SK-N-SH (cell line): ENCODE data around the gene FOXP2. TPM values are rescaled to one million over a fixed set of nuclear protein-coding genes. Genes with fewer than 3 reads are reported as not detected.

Experiments used
- CTCF ChIA-PET: fragments of 300-600, 350-600 bp; formaldehyde crosslinking; extraction: SDS; loops from one replicate; lab custom pipeline; 2021; lab: Yijun Ruan, JAX
- POLR2A ChIA-PET: fragments of 350-600 bp; sonication (Branson Sonifier 250); formaldehyde crosslinking; extraction: SDS; loops from one replicate; lab custom pipeline; 2020; ENCODE audit warnings: antibody characterized with exemption, inconsistent platforms; lab: Yijun Ruan, JAX
- DNase-seq: peaks from one replicate; pipeline ENCODE4 v3.0.0; 2012
- H2AFZ ChIP-seq: fragments of 200-600 bp; sonication (generic); 2 replicates; pipeline ENCODE4 v1.8.1; 2016; ENCODE audit warnings: antibody characterized with exemption, mild to moderate bottlenecking, low read depth
- H3F3A ChIP-seq: fragments of 200-600 bp; sonication (generic); replicated peaks from 2 replicates; pipeline ENCODE3; 2016; ENCODE audit warnings: antibody characterized with exemption, mild to moderate bottlenecking; ENCODE audit not compliant: insufficient read depth
- H3K27ac ChIP-seq, 2 experiments: fragments of 200-500 bp in 1 of 2; fragments of 200-600 bp in 1 of 2; sonication (Bioruptor generic) in 1 of 2; sonication (generic), shearing (Covaris generic) in 1 of 2; 2 replicates each; pipeline versions ENCODE4 v1.5.1 to v1.6.1; 2014 to 2016; ENCODE audit warnings: low read depth in 2 of 2, inconsistent platforms in 1 of 2, low read length in 1 of 2, mild to moderate bottlenecking in 1 of 2, mixed read lengths in 1 of 2
- H3K27me3 ChIP-seq: fragments of 200-600 bp; sonication (generic), shearing (Covaris generic); 2 replicates; pipeline ENCODE4 v1.6.1; 2016; ENCODE audit warnings: mixed run types; ENCODE audit not compliant: insufficient read depth
- H3K36me3 ChIP-seq, 2 experiments: fragments of 200-500 bp in 1 of 2; fragments of 200-600 bp in 1 of 2; sonication (Bioruptor generic) in 1 of 2; sonication (generic) in 1 of 2; replicated peaks in 1 of 2; 2 replicates each; pipeline versions ENCODE3 to v1.5.1; 2014 to 2016; ENCODE audit warnings: low read length in 1 of 2, mild to moderate bottlenecking in 1 of 2; ENCODE audit not compliant: insufficient read depth in 2 of 2, control insufficient read depth in 1 of 2
- H3K4me1 ChIP-seq, 2 experiments: fragments of 200-500 bp in 1 of 2; fragments of 200-600 bp in 1 of 2; sonication (Bioruptor generic) in 1 of 2; sonication (generic), shearing (Covaris generic) in 1 of 2; 2 replicates each; pipeline versions ENCODE4 v1.5.1 to v1.6.1; 2014 to 2016; ENCODE audit warnings: low read depth in 1 of 2, low read length in 1 of 2, mixed run types in 1 of 2; ENCODE audit not compliant: insufficient read depth in 2 of 2, control insufficient read depth in 1 of 2
- H3K4me2 ChIP-seq: fragments of 200-600 bp; sonication (generic), shearing (Covaris generic); 2 replicates; pipeline ENCODE4 v1.6.1; 2017; ENCODE audit warnings: mixed run types
- H3K4me3 ChIP-seq, 2 experiments: fragments of 200-500 bp in 1 of 2; fragments of 200-600 bp in 1 of 2; sonication (Bioruptor generic) in 1 of 2; sonication (generic), shearing (Covaris generic) in 1 of 2; 2 replicates each; pipeline versions ENCODE4 v1.5.1 to v1.8.1; 2014 to 2016; ENCODE audit warnings: low read depth in 2 of 2, inconsistent platforms in 1 of 2, low read length in 1 of 2, mild to moderate bottlenecking in 1 of 2, mixed read lengths in 1 of 2, moderate library complexity in 1 of 2
- H3K79me2 ChIP-seq: fragments of 200-600 bp; sonication (generic); 2 replicates; pipeline ENCODE4 v1.8.1; 2017; ENCODE audit warnings: mild to moderate bottlenecking; ENCODE audit not compliant: insufficient read depth
- H3K9ac ChIP-seq: fragments of 200-600 bp; sonication (generic); 2 replicates; pipeline ENCODE4 v1.6.1; 2017; ENCODE audit warnings: mixed run types
- H3K9me2 ChIP-seq: fragments of 200-600 bp; sonication (generic); 2 replicates; pipeline ENCODE4 v1.6.1; 2017; ENCODE audit warnings: mixed run types
- H3K9me3 ChIP-seq: fragments of 200-600 bp; sonication (generic); 2 replicates; pipeline ENCODE4 v1.6.1; 2017; ENCODE audit warnings: mixed run types, mild to moderate bottlenecking, moderate library complexity
- H4K20me1 ChIP-seq: fragments of 200-600 bp; sonication (generic); 2 replicates; pipeline ENCODE4 v1.6.1; 2017; ENCODE audit warnings: mild to moderate bottlenecking, mixed run types; ENCODE audit not compliant: insufficient read depth
- CHD2 ChIP-seq: fragments of 150-350 bp; IDR thresholded peaks from 2 replicates; pipeline ENCODE4 v1.6.1; 2018; ENCODE audit warnings: low read length; ENCODE audit not compliant: partially characterized antibody
- CTCF ChIP-seq: fragments of 200-600 bp; sonication (generic); IDR thresholded peaks from 2 replicates; pipeline ENCODE4 v1.6.1; 2017; ENCODE audit warnings: antibody characterized with exemption, mild to moderate bottlenecking, moderate library complexity
- ELF1 ChIP-seq: IDR thresholded peaks from 2 replicates; pipeline ENCODE4 v1.4.0; 2012
- EP300 ChIP-seq, 2 experiments: IDR thresholded peaks; 2 replicates each; pipeline versions ENCODE4 v1.4.0 to v1.6.1; 2012; ENCODE audit warnings: borderline replicate concordance in 1 of 2, low read depth in 1 of 2, low read length in 1 of 2
- FOXJ3 ChIP-seq: sonication (generic); formaldehyde crosslinking; IDR thresholded peaks from 2 replicates; pipeline ENCODE4 v1.5.1; 2020; ENCODE audit warnings: mild to moderate bottlenecking, missing genetic modification reagents
- FOXM1 ChIP-seq: IDR thresholded peaks from 2 replicates; pipeline ENCODE4 v1.4.0; 2012; ENCODE audit warnings: low read depth, mild to moderate bottlenecking
- GATA2 ChIP-seq: sonication (generic); formaldehyde crosslinking; IDR thresholded peaks from 2 replicates; pipeline ENCODE4 v1.5.0; 2020; ENCODE audit warnings: mild to moderate bottlenecking, missing genetic modification reagents
- JUND ChIP-seq: IDR thresholded peaks from 2 replicates; pipeline ENCODE4 v1.4.0; 2012
- MAX ChIP-seq: IDR thresholded peaks from 2 replicates; pipeline ENCODE4 v1.4.0; 2012; ENCODE audit warnings: low read depth
- NFIC ChIP-seq: IDR thresholded peaks from 2 replicates; pipeline ENCODE4 v1.4.0; 2012; ENCODE audit warnings: borderline replicate concordance
- POLR2AphosphoS5 ChIP-seq: IDR thresholded peaks from 2 replicates; pipeline ENCODE4 v1.6.1; 2012; ENCODE audit warnings: low read depth, low read length
- RAD21 ChIP-seq: IDR thresholded peaks from 2 replicates; pipeline ENCODE4 v1.6.1; 2012; ENCODE audit warnings: mild to moderate bottlenecking, low read length
- SMC3 ChIP-seq: IDR thresholded peaks from 2 replicates; pipeline ENCODE4 v1.6.1; 2012; ENCODE audit warnings: low read depth, low read length, improper control_type of control experiment
- TAF1 ChIP-seq: IDR thresholded peaks from 2 replicates; pipeline ENCODE4 v1.6.1; 2012; ENCODE audit warnings: low read depth, mild to moderate bottlenecking, low read length, moderate library complexity, borderline replicate concordance
- TCF12 ChIP-seq: IDR thresholded peaks from 2 replicates; pipeline ENCODE4 v1.4.0; 2012
- USF2 ChIP-seq: fragments of 150-350 bp; IDR thresholded peaks from 2 replicates; pipeline ENCODE4 v1.6.1; 2017; ENCODE audit warnings: antibody characterized with exemption, low read length, low read depth, borderline replicate concordance
- polyA plus RNA-seq, 3 experiments: library from polyadenylated mRNA; depleted of rRNA; stranded (reverse); fragments of >200 nt; gene quantifications; 2 replicates each; pipeline ENCODE4 v1.2.3, GENCODE V29; 2012
- TF ChIP-seq, protein P1 (sequence below): IDR thresholded peaks from 2 replicates; pipeline ENCODE4 v1.6.1; 2012; ENCODE audit warnings: mild to moderate bottlenecking, low read depth, low read length, moderate library complexity
- TF ChIP-seq, protein P2 (sequence below): IDR thresholded peaks from 2 replicates; pipeline ENCODE4; 2012
- TF ChIP-seq, protein P3 (sequence below): IDR thresholded peaks from 2 replicates; pipeline ENCODE4 v1.4.0; 2012; ENCODE audit warnings: low read depth, borderline replicate concordance

The FOXP2 gene
- polyA plus RNA-seq, 1 of the 3 experiments (the other 2 are of a cell fraction) = not detected

- POLR2A ChIA-PET = no interaction called here
- Histone ChIP-seq H4K20me1 (no peaks in the 10 kb centered on the region), H3K9me3 (no peaks in the 10 kb centered on the region), H3K79me2 (no peaks in the 10 kb centered on the region), H3K27ac (no peak overlapping the region), H3K4me1 (no peaks in the 10 kb centered on the region), H3K9me2 (no peaks in the 10 kb centered on the region)
- DNase-seq = no peak
- no peak for TF ChIP-seq EP300 (IDR thresholded peaks at IDR 0.05; ENCODE audit: borderline replicate concordance in 1 of 2, low read depth in 1 of 2, low read length in 1 of 2)
- no peak for TF ChIP-seq GATA2 (CRISPR knock-in tag)
- TF ChIP-seq, protein P1, sequence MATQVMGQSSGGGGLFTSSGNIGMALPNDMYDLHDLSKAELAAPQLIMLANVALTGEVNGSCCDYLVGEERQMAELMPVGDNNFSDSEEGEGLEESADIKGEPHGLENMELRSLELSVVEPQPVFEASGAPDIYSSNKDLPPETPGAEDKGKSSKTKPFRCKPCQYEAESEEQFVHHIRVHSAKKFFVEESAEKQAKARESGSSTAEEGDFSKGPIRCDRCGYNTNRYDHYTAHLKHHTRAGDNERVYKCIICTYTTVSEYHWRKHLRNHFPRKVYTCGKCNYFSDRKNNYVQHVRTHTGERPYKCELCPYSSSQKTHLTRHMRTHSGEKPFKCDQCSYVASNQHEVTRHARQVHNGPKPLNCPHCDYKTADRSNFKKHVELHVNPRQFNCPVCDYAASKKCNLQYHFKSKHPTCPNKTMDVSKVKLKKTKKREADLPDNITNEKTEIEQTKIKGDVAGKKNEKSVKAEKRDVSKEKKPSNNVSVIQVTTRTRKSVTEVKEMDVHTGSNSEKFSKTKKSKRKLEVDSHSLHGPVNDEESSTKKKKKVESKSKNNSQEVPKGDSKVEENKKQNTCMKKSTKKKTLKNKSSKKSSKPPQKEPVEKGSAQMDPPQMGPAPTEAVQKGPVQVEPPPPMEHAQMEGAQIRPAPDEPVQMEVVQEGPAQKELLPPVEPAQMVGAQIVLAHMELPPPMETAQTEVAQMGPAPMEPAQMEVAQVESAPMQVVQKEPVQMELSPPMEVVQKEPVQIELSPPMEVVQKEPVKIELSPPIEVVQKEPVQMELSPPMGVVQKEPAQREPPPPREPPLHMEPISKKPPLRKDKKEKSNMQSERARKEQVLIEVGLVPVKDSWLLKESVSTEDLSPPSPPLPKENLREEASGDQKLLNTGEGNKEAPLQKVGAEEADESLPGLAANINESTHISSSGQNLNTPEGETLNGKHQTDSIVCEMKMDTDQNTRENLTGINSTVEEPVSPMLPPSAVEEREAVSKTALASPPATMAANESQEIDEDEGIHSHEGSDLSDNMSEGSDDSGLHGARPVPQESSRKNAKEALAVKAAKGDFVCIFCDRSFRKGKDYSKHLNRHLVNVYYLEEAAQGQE = no peak
- TF ChIP-seq TCF12 = no peak
- no peak for TF ChIP-seq JUND
- no peak for TF ChIP-seq CHD2
- TF ChIP-seq, protein P2, sequence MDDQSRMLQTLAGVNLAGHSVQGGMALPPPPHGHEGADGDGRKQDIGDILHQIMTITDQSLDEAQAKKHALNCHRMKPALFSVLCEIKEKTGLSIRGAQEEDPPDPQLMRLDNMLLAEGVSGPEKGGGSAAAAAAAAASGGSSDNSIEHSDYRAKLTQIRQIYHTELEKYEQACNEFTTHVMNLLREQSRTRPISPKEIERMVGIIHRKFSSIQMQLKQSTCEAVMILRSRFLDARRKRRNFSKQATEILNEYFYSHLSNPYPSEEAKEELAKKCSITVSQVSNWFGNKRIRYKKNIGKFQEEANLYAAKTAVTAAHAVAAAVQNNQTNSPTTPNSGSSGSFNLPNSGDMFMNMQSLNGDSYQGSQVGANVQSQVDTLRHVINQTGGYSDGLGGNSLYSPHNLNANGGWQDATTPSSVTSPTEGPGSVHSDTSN = no peak
- no peak for TF ChIP-seq ELF1
- no peak for TF ChIP-seq RAD21
- no peak for TF ChIP-seq POLR2AphosphoS5
- TF ChIP-seq FOXM1 = no peak
- no peak for TF ChIP-seq NFIC
- TF ChIP-seq SMC3 = no peak
- TF ChIP-seq FOXJ3 (CRISPR knock-in tag) = no peak
- TF ChIP-seq MAX = no peak
- no peak for TF ChIP-seq TAF1
- TF ChIP-seq, protein P3, sequence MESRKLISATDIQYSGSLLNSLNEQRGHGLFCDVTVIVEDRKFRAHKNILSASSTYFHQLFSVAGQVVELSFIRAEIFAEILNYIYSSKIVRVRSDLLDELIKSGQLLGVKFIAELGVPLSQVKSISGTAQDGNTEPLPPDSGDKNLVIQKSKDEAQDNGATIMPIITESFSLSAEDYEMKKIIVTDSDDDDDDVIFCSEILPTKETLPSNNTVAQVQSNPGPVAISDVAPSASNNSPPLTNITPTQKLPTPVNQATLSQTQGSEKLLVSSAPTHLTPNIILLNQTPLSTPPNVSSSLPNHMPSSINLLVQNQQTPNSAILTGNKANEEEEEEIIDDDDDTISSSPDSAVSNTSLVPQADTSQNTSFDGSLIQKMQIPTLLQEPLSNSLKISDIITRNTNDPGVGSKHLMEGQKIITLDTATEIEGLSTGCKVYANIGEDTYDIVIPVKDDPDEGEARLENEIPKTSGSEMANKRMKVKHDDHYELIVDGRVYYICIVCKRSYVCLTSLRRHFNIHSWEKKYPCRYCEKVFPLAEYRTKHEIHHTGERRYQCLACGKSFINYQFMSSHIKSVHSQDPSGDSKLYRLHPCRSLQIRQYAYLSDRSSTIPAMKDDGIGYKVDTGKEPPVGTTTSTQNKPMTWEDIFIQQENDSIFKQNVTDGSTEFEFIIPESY = no peak
- TF ChIP-seq CTCF = no peak
- no peak for TF ChIP-seq USF2
- TF ChIP-seq, all 33 proteins: peak for 0
- no peak overlapping the region for H3K4me3 ChIP-seq
- H3K9ac ChIP-seq = no peak overlapping the region
- H3K4me2 ChIP-seq = no peak overlapping the region
- no peak overlapping the region for H2AFZ ChIP-seq
- CTCF ChIA-PET = no interaction called here
- no peaks in the 10 kb centered on the region for H3K36me3 ChIP-seq
- no peaks in the 10 kb centered on the region for H3K27me3 ChIP-seq
- no peaks in the 10 kb centered on the region for H3F3A ChIP-seq
Observed at GRCh38 chr7:114648117-114648516, 233.5 kb downstream of the FOXP2 start.
